ENCODE results near the gene VWDE.

VWDE gene

GRCh38 chr7:12296051-12296570 lies 107.6 kb downstream of the VWDE start:
- peak in 1 of 10 donors; percentile 74 for DNase-seq
- intact Hi-C loops (cut with DNase I), result no loop called here

GRCh38 chr7:12294701-12295100 lies 109.0 kb downstream of the VWDE start:
- intact Hi-C loops (cut with DNase I), result no loop called here
- no peak for DNase-seq

GRCh38 chr7:12291870-12292269 lies 111.8 kb downstream of the VWDE start:
- intact Hi-C loops (cut with DNase I), result no loop called here
- no peak for DNase-seq

GRCh38 chr7:12290761-12291160 lies 112.9 kb downstream of the VWDE start:
- no peak for DNase-seq
- intact Hi-C loops (cut with DNase I), result no loop called here

DNA sequence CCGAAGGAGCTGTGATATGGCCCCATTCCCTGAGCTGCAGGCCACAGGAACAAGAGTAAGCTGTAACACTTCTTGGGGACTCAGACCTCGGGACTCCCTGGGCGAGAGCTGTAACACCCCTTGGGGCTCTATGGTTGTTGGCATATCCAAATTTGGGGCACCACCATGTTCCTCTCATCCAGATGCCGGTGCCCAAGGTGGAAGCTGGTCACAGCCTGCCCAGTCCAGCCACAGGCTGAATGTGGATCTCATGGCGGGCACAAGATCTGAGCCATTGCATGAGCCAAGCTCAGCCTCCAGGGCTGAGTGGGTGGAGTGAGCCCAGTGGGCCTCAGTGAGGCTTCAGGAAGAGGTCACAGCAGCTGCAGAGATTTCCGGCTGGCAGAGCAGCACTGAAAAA lies 113.7 kb downstream of the VWDE start:
- peak in 1 of 10 donors; percentile 65 for DNase-seq
- intact Hi-C loops (cut with DNase I), result no loop called here

DNA sequence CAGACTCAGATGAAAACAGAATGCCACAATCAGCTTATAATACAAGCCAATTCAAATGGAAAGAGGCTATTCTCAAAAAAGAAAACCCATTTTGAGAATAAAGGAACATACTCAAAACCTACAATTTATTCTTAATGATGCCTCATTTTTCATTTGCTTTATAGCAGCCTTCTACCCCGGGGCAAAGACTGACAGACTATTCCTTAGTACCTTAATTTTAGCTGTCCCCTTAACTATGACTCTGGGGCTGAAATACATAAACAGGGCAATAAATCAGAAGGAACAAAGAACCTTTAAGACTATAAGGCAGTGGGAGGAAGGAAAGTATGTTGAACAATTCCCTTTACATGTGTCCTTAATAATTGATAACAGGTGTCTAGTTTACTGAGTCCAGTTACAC lies 115.8 kb downstream of the VWDE start:
- DNase-seq, result no peak
- intact Hi-C loops (cut with DNase I), result no loop called here

DNA sequence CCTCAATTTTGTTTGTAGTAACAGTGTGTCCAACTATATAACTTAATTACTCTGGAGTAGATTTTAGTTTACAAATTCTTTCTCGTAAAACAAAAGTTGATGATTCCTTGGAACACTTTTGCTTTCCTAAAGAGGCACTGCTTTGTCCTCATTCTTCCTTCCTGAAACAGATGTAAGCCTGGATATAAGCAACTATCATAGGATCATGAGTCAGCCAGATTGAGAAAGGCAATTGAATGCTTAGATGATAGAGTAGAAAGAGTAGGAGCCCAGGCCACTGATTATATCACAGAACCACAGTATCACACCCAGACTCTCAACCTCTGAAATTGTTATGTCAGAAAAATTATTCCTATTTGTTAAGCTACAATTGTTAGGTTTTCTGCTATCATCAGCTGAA lies 122.6 kb downstream of the VWDE start:
- no peak for DNase-seq
- intact Hi-C loops (cut with DNase I), result no loop called here
